Umbilical cord (tissue), 2 donors: ENCODE data around the gene PTPRG. TPM values are rescaled to one million over a fixed set of nuclear protein-coding genes. Genes with fewer than 3 reads are reported as not detected.
A peak's percentile ranks its signal among the peaks of the same experiment; 100 is the strongest.

Source experiments
- DNase-seq: peaks from one replicate; pipeline ENCODE4 v3.0.0-alpha.2; 2015; ENCODE audit warnings: low spot score
- total RNA-seq: library from RNA; depleted of rRNA; stranded (reverse); fragments of >200 nt; gene quantifications from one replicate; pipeline ENCODE4 v1.2.3, GENCODE V29; 2014; ENCODE audit warnings: low replicate concordance; ENCODE audit not compliant: insufficient read depth

PTPRG gene
- total RNA-seq, 1 donor from 2014 or later = 84.0 TPM

DNA sequence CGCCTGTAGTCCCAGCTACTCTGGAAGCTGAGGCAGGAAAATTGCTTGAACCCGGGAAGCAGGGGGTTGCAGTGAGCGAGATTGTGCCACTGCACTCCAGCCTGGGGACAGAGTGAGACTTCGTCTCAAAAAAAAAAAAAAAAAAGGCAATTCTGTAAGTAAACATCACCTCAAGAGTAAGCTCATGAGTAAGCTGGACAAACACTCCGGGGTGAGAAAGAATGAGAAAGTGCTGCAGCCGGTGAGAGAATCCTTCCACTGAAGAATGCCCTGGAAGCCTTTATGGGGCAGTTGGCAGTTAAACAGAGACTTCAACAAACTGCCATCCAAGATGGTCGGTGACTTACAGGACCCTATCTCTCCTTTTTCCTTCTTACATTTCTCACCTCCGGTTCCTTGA, 764.5 kb downstream of the PTPRG start:
- DNase-seq = no peak

DNA sequence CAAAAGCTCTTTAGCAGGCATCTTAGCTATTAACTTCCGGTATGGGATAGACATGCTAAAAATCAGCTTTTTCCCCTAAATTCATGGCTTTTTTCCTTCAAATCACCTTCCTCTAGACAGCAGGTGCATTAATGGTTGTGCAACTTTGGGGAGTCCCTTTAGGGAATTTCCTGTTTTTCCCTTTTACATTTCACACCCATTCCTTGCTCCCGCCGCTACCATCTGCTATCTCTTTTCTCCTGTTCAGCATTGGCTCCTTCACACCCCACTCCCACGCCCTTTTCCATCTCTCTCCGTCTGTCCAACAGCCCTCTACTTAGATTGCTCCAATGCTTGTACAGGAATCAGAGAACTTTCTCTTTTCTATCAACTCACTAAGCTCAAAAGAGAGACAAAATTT, 768.6 kb downstream of the PTPRG start:
- DNase-seq = no peak

DNA sequence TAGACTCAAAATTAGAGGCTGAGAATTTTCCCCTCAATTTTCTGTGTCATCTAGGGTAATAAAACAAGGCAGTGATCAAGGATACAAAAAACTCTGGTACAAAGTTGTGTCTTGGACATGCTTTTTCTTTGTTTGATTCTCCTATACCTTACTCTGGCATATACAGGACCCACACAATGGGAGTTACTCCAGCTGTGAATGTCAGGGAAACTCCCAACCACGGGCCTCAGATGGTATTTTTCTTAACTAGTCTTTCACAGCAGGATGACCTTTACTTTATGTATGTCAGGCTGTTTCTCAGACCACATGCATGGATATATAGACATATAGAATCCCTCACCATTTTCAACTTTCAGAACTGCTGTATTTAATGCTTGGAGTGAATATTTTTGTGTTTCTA, 770.6 kb downstream of the PTPRG start:
- DNase-seq = no peak

DNA sequence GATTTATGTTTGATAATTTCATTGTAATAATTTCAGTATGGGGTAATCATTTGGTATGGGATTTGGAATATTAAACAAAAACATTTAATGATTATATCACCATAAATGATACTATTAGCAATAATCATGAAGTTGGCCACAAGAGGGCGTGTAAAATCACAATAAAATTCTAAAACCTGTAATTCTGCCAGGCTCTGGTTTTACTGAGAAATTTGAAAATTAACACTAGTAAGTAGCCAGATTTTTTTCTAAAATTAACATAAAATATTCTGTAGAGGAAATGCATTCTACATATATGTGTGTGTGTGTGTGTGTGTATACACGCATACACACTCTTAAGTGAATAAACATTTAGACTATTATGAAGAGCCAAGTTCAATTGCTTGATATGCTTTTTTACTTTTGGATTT, 771.5 kb downstream of the PTPRG start:
- peak; percentile 12 for DNase-seq

DNA sequence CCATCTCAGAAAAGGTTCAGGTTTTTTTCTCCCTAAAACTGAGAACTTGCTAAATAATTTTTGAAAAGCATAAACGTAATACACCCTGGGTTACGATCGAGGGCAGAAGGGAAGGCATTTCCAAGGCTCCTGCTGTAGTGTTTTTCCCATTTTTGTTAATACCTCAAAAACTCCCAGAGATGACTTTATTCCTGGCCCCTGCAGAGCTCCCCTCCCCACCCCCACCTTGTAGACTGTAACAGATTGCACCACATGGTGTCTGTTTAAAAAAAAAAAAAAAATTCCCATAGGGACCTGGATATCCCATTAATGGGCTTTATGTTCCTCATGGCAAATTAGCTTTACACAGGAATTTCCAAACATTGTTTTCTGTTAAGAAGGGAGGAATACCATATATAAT, 773.8 kb downstream of the PTPRG start:
- no peak for DNase-seq

DNA sequence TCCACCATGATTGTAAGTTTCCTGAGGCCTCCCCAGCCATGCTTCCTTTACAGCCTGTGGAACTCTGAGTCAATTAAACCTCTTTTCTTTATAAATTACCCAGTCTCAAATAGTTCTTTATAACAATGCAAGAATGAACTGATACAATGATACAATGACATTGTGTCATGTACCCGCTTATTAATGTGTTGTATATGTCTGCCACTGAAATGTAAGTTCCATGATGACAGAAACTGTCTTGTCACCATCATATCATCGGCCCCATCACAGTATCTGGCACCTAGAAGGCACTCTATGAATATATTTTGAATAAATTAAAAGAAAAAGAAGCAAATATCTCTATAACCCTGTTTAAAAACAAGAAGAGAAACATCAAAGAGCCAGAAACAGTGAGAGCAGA, 782.4 kb downstream of the PTPRG start:
- DNase-seq = no peak
